WTC11 (cell line): ENCODE data around the gene MED8.
"Not testable (repeated sequence)": the region's sequence is repeated elsewhere in the genome, so short reads cannot be mapped to it uniquely, and the experiment has no call there.

Experiments used
- ETV6 ChIP-seq: sonication (generic); formaldehyde crosslinking; IDR thresholded peaks from 2 replicates; pipeline ENCODE4 v1.8.1; 2022; ENCODE audit warnings: mild to moderate bottlenecking, missing genetic modification reagents
- IRF2 ChIP-seq: sonication (generic); formaldehyde crosslinking; IDR thresholded peaks from 2 replicates; pipeline ENCODE4 v1.8.0; 2022; ENCODE audit warnings: low read depth, missing genetic modification reagents, borderline replicate concordance
- NR3C1 ChIP-seq: sonication (generic); formaldehyde crosslinking; conservative IDR thresholded peaks from 2 replicates; pipeline ENCODE4 v1.8.1; 2023; ENCODE audit warnings: low read depth, mild to moderate bottlenecking, missing genetic modification reagents
- SMAD3 ChIP-seq: sonication (generic); formaldehyde crosslinking; IDR thresholded peaks from 2 replicates; pipeline ENCODE4 v1.8.0; 2022; ENCODE audit warnings: missing genetic modification reagents, mild to moderate bottlenecking, borderline replicate concordance
- TF ChIP-seq, protein P1 (sequence below): fragments of 200-600 bp; IDR thresholded peaks from 2 replicates; pipeline ENCODE4 v1.8.0; 2022; ENCODE audit warnings: antibody characterized with exemption

- TF ChIP-seq, protein P1, sequence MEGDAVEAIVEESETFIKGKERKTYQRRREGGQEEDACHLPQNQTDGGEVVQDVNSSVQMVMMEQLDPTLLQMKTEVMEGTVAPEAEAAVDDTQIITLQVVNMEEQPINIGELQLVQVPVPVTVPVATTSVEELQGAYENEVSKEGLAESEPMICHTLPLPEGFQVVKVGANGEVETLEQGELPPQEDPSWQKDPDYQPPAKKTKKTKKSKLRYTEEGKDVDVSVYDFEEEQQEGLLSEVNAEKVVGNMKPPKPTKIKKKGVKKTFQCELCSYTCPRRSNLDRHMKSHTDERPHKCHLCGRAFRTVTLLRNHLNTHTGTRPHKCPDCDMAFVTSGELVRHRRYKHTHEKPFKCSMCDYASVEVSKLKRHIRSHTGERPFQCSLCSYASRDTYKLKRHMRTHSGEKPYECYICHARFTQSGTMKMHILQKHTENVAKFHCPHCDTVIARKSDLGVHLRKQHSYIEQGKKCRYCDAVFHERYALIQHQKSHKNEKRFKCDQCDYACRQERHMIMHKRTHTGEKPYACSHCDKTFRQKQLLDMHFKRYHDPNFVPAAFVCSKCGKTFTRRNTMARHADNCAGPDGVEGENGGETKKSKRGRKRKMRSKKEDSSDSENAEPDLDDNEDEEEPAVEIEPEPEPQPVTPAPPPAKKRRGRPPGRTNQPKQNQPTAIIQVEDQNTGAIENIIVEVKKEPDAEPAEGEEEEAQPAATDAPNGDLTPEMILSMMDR = not testable (repeated sequence)
- TF ChIP-seq IRF2, SMAD3, NR3C1, ETV6 (CRISPR knock-in tag): not testable (repeated sequence)
Observed at GRCh38 chr1:43413426-43413825, 23.8 kb upstream of the MED8 start.
